ENCODE measurements around the gene CUL2.

The CUL2 gene

DNA sequence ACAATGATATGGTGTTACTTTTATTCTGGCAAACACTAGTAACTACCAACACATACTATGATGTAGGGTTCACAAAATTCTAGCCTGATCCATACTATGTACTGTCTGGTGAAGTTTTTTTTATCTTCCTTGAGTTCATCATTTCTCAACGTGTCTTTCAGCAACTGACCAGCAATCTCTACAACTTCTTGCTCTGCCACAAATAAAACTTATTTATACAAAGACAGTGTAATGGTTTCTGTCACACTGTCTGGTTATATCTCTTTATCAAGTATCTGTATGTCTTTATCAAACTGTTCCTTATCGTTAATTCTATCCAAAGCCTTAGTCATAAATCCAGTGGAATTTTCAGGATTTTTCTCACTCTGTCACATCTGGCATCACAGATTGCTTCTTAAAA, 69.7 kb downstream of the CUL2 start:
- peaks cover 10% of the 10 kb centered on the region for H3K36me3 ChIP-seq (ENCODE audit: insufficient read depth, insufficient read length, low read length)
- no peak for DNase-seq (ENCODE audit: low read depth, low spot score)

DNA sequence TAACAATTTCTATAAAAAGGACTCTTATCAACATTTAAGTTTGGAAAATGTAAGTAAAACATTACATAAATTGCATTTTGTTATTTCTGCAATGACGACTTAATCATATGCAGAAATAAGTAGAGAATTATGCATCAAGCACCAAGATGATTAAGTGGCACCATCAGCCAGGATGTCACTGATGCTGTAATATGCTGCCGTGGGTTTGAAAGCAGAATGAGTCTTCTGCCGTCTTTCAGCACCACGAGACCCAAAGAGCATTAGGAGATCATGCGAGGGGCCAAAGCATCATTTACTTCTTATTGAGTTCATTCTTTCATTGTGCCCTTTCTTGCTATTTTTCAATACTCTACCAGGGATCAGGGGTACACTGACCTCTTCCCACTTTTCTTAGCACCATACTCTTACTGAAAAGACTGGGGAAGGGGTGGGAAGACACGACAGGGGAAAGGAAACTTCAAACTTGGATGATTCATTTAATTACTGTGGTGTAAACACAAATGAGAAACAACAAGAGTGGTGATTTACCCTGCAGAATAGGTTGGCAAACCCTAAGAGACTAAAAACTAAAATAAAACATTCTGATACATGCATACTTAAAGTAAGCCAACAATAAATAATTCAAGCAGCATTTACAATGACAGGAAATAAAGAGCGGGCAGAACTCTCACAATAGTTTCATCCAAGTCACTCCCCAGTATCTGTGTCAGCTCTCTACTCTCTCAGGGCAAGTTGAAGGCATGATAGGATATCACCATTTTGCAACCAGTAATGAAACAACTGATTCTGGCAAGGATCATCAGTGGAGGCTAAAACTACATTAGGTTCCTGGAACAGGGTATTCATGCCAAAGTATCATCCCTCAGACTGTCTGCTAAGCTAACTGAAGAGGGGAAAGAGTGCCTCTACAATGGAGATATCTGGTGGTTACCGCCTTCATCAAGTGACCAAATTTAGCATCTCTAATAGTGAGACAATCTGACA, 70.8 kb downstream of the CUL2 start:
- Histone ChIP-seq H3K4me3 (ENCODE audit: insufficient read length, low read depth) (no peak overlapping the region), H3K36me3 (ENCODE audit: insufficient read depth, insufficient read length, low read length) (peaks cover 11% of the 10 kb centered on the region), H3K27me3 (ENCODE audit: insufficient read depth, insufficient read length) (no peaks in the 10 kb centered on the region), H3K4me1 (ENCODE audit: insufficient read depth, insufficient read length) (no peaks in the 10 kb centered on the region), H3K9me3 (ENCODE audit: insufficient read depth, low read length) (no peaks in the 10 kb centered on the region), H3K9ac (ENCODE audit: insufficient read length, low read depth) (no peak overlapping the region)
- no peak for DNase-seq (ENCODE audit: low read depth, low spot score)
- no peak for TF ChIP-seq YY1 (IDR thresholded peaks at IDR 0.05; ENCODE audit: insufficient read depth, insufficient read length)
- no peak for TF ChIP-seq ZNF274 (IDR thresholded peaks at IDR 0.05; ENCODE audit: low read depth, low read length)
- no peak for TF ChIP-seq SUZ12 (IDR thresholded peaks at IDR 0.05; ENCODE audit: extremely low read depth, insufficient read depth, insufficient read length)

More for the DNA sequence above, 69.7 kb downstream of the CUL2 start:
- Histone ChIP-seq H3K4me1 (ENCODE audit: insufficient read depth, insufficient read length) (no peaks in the 10 kb centered on the region), H3K4me3 (ENCODE audit: insufficient read length, low read depth) (no peak overlapping the region), H3K9ac (ENCODE audit: insufficient read length, low read depth) (no peak overlapping the region), H3K27me3 (ENCODE audit: insufficient read depth, insufficient read length) (no peaks in the 10 kb centered on the region), H3K9me3 (ENCODE audit: insufficient read depth, low read length) (no peaks in the 10 kb centered on the region)
- TF ChIP-seq SUZ12 (IDR thresholded peaks at IDR 0.05; ENCODE audit: extremely low read depth, insufficient read depth, insufficient read length) (no peak), ZNF274 (IDR thresholded peaks at IDR 0.05; ENCODE audit: low read depth, low read length) (no peak), YY1 (IDR thresholded peaks at IDR 0.05; ENCODE audit: insufficient read depth, insufficient read length) (no peak)

DNA sequence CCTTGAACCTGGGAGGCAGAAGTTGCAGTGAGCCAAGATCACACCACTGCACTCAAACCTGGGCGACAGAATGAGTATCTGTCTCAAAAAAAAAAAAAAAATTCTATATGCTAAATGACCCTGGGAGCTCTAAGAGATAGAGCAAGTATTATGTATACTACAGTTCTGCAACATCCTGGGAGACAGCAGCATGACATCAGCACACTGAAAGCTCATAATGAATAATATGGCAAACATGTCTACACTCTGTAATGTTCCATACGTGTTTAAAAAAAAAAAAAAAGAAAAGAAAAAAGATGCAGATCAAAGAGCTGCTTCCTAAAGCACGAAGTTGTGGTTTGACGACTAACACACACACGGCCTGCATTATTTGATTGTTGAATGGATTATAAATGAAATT, 72.5 kb downstream of the CUL2 start:
- H3K4me1 ChIP-seq (ENCODE audit: insufficient read depth, insufficient read length) = no peaks in the 10 kb centered on the region
- TF ChIP-seq YY1 (IDR thresholded peaks at IDR 0.05; ENCODE audit: insufficient read depth, insufficient read length) = no peak
- TF ChIP-seq ZNF274 (IDR thresholded peaks at IDR 0.05; ENCODE audit: low read depth, low read length) = no peak
- TF ChIP-seq SUZ12 (IDR thresholded peaks at IDR 0.05; ENCODE audit: extremely low read depth, insufficient read depth, insufficient read length) = no peak
- no peak for DNase-seq (ENCODE audit: low read depth, low spot score)
- H3K27me3 ChIP-seq (ENCODE audit: insufficient read depth, insufficient read length) = no peaks in the 10 kb centered on the region
- H3K4me3 ChIP-seq (ENCODE audit: insufficient read length, low read depth) = no peak overlapping the region
- H3K9ac ChIP-seq (ENCODE audit: insufficient read length, low read depth) = no peak overlapping the region
- peaks cover 10% of the 10 kb centered on the region for H3K36me3 ChIP-seq (ENCODE audit: insufficient read depth, insufficient read length, low read length)
- no peaks in the 10 kb centered on the region for H3K9me3 ChIP-seq (ENCODE audit: insufficient read depth, low read length)

DNA sequence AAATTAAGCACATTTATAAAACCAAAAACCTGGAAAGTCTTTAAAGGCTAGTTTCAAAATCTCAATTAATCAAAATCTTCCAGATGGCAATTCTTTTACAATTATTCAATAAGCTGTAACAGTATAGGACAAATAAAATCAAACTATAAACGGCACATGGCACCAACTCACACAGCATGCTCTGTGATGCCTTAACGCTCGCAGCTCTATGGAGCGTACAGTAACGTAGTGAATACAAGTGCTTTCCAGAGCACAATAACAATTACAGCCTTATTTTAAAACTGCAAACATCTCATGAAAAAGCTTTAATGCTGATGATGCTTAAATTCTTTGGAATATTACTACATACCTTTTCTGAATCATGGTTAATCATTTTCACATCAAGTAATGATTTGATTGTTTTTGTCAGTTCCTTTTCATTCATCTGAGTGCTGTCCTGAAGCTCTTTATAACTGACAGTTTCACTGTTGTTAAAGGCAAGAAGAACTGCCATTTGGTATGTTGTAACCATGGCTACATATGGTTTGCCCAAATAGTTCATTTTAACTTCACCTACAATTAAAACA, 74.2 kb downstream of the CUL2 start:
- no peak for DNase-seq (ENCODE audit: low read depth, low spot score)
- no peaks in the 10 kb centered on the region for H3K4me1 ChIP-seq (ENCODE audit: insufficient read depth, insufficient read length)
- no peak overlapping the region for H3K9ac ChIP-seq (ENCODE audit: insufficient read length, low read depth)
- no peaks in the 10 kb centered on the region for H3K27me3 ChIP-seq (ENCODE audit: insufficient read depth, insufficient read length)
- no peak for TF ChIP-seq ZNF274 (IDR thresholded peaks at IDR 0.05; ENCODE audit: low read depth, low read length)
- no peak for TF ChIP-seq YY1 (IDR thresholded peaks at IDR 0.05; ENCODE audit: insufficient read depth, insufficient read length)
- no peak for TF ChIP-seq SUZ12 (IDR thresholded peaks at IDR 0.05; ENCODE audit: extremely low read depth, insufficient read depth, insufficient read length)
- H3K36me3 ChIP-seq (ENCODE audit: insufficient read depth, insufficient read length, low read length) = peaks cover 13% of the 10 kb centered on the region
- no peaks in the 10 kb centered on the region for H3K9me3 ChIP-seq (ENCODE audit: insufficient read depth, low read length)
- no peak overlapping the region for H3K4me3 ChIP-seq (ENCODE audit: insufficient read length, low read depth)

DNA sequence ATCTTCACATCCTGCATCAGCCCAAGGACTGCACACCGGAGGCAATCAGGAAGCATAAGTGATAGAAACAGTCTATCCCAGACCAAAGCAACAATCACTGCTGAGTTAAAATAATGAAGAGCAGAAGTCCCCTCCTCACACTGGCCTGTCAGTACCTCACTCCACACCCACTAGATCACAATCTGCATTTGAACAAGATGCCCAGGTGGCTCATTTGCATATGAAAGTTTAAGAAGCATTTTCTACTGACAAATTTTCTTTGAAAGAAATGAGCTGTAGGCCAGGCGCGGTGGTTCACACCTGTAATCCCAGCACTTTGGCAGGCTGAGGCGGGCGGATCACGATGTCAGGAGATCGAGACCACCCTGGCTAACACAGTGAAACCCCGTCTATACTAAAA, 77.4 kb downstream of the CUL2 start:
- Histone ChIP-seq H3K4me1 (ENCODE audit: insufficient read depth, insufficient read length) (no peaks in the 10 kb centered on the region), H3K4me3 (ENCODE audit: insufficient read length, low read depth) (no peak overlapping the region), H3K9ac (ENCODE audit: insufficient read length, low read depth) (no peak overlapping the region), H3K36me3 (ENCODE audit: insufficient read depth, insufficient read length, low read length) (peaks cover 28% of the 10 kb centered on the region), H3K27me3 (ENCODE audit: insufficient read depth, insufficient read length) (no peaks in the 10 kb centered on the region), H3K9me3 (ENCODE audit: insufficient read depth, low read length) (no peaks in the 10 kb centered on the region)
- DNase-seq (ENCODE audit: low read depth, low spot score) = no peak
- TF ChIP-seq SUZ12 (IDR thresholded peaks at IDR 0.05; ENCODE audit: extremely low read depth, insufficient read depth, insufficient read length) = no peak

DNA sequence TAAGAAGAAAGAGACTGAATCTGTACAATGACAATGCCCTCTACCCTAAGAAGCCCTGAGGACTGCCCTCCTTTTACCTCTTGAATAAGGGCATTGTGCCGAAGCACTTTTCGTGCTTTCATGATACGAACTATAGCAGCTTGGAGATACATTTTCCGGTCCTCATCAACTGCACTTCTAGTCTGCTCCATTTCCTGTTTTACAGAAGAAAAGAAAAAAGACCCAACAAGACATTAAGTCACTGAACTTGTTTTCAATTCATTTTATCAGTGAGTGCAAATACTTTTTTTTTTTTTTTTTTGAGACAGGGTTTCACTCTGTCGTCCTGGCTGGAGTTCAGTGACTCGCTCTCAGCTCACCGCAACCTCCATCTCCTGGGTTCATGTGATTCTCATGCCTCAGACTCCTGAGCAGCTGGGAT, 78.4 kb downstream of the CUL2 start:
- no peaks in the 10 kb centered on the region for H3K27me3 ChIP-seq (ENCODE audit: insufficient read depth, insufficient read length)
- H3K4me3 ChIP-seq (ENCODE audit: insufficient read length, low read depth) = no peak overlapping the region
- H3K36me3 ChIP-seq (ENCODE audit: insufficient read depth, insufficient read length, low read length) = peaks cover 28% of the 10 kb centered on the region
- H3K9me3 ChIP-seq (ENCODE audit: insufficient read depth, low read length) = no peaks in the 10 kb centered on the region
- no peak overlapping the region for H3K9ac ChIP-seq (ENCODE audit: insufficient read length, low read depth)
- no peak for TF ChIP-seq ZNF274 (IDR thresholded peaks at IDR 0.05; ENCODE audit: low read depth, low read length)
- no peak for TF ChIP-seq SUZ12 (IDR thresholded peaks at IDR 0.05; ENCODE audit: extremely low read depth, insufficient read depth, insufficient read length)
- no peak for TF ChIP-seq YY1 (IDR thresholded peaks at IDR 0.05; ENCODE audit: insufficient read depth, insufficient read length)
- DNase-seq (ENCODE audit: low read depth, low spot score) = no peak
- H3K4me1 ChIP-seq (ENCODE audit: insufficient read depth, insufficient read length) = no peaks in the 10 kb centered on the region

DNA sequence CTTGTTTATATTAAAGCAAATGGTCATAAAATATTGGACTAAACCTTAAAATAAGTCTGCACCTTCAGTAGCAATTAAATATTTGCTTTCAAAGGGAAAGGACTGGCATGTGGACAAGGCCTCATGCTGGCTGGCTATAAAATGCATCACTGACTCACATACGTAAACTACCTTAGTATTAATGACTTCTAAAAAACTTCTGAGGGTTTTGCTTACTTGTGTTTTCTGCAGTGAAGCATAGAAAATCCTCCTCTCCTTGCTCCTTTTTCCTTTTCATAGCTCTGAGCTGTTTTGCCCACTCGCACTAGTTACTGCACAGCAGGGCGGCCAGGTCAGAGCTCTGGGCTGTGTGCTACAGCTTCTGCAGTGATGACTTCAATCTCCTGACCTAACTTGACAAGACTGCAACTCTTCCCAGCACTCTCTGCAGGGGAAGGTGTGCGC, 82.3 kb downstream of the CUL2 start:
- Histone ChIP-seq H3K36me3 (ENCODE audit: insufficient read depth, insufficient read length, low read length) (peaks cover 20% of the 10 kb centered on the region), H3K9ac (ENCODE audit: insufficient read length, low read depth) (no peak overlapping the region), H3K4me1 (ENCODE audit: insufficient read depth, insufficient read length) (no peaks in the 10 kb centered on the region), H3K27me3 (ENCODE audit: insufficient read depth, insufficient read length) (no peaks in the 10 kb centered on the region), H3K4me3 (ENCODE audit: insufficient read length, low read depth) (no peak overlapping the region), H3K9me3 (ENCODE audit: insufficient read depth, low read length) (no peaks in the 10 kb centered on the region)
- no peak for DNase-seq (ENCODE audit: low read depth, low spot score)
- TF ChIP-seq ZNF274 (IDR thresholded peaks at IDR 0.05; ENCODE audit: low read depth, low read length) (no peak), SUZ12 (IDR thresholded peaks at IDR 0.05; ENCODE audit: extremely low read depth, insufficient read depth, insufficient read length) (no peak), YY1 (IDR thresholded peaks at IDR 0.05; ENCODE audit: insufficient read depth, insufficient read length) (no peak)
